ENCODE results near the gene DRG2. TPM values are rescaled to one million over a fixed set of nuclear protein-coding genes. Genes with fewer than 3 reads are reported as not detected.
A peak's percentile ranks its signal among the peaks of the same experiment; 100 is the strongest.

DRG2 gene
- total RNA-seq, 1 experiment from 2014 or later: 40.6 TPM

- DNase-seq (ENCODE audit: low read depth): no peak
Observed at GRCh38 chr17:18076936-18077335, 10.8 kb upstream of the DRG2 start.

GRCh38 chr17:18079543-18079942 is 8.2 kb upstream of the DRG2 start:
- DNase-seq (ENCODE audit: low read depth): no peak

- DNase-seq (ENCODE audit: low read depth): no peak
Observed at GRCh38 chr17:18084256-18084655, 3.5 kb upstream of the DRG2 start.

- DNase-seq (ENCODE audit: low read depth): no peak
Observed at GRCh38 chr17:18089613-18090012, 1.9 kb downstream of the DRG2 start.

GRCh38 chr17:18093616-18094408 is 6.1 kb downstream of the DRG2 start:
- DNase-seq (ENCODE audit: low read depth): peak; percentile 54

- no peak for DNase-seq (ENCODE audit: low read depth)
Observed at GRCh38 chr17:18094409-18094807, 6.7 kb downstream of the DRG2 start.

- DNase-seq (ENCODE audit: low read depth): no peak
Observed at GRCh38 chr17:18099516-18099915, 11.8 kb downstream of the DRG2 start.

- DNase-seq (ENCODE audit: low read depth): no peak
Observed at GRCh38 chr17:18100616-18101015, 12.9 kb downstream of the DRG2 start.

GRCh38 chr17:18101828-18102227 is 14.1 kb downstream of the DRG2 start:
- no peak for DNase-seq (ENCODE audit: low read depth)

GRCh38 chr17:18102640-18103039 is 14.9 kb downstream of the DRG2 start:
- DNase-seq (ENCODE audit: low read depth): no peak

- no peak for DNase-seq (ENCODE audit: low read depth)
Observed at GRCh38 chr17:18105027-18105426, 17.3 kb downstream of the DRG2 start.

GRCh38 chr17:18105595-18105994 is 17.8 kb downstream of the DRG2 start:
- DNase-seq (ENCODE audit: low read depth): no peak

- DNase-seq (ENCODE audit: low read depth): no peak
Observed at GRCh38 chr17:18106211-18106610, 18.5 kb downstream of the DRG2 start.

- DNase-seq (ENCODE audit: low read depth): no peak
Observed at GRCh38 chr17:18107061-18107790, 19.5 kb downstream of the DRG2 start.

GRCh38 chr17:18107971-18108370 is 20.2 kb downstream of the DRG2 start:
- DNase-seq (ENCODE audit: low read depth): no peak

- no peak for DNase-seq (ENCODE audit: low read depth)
Observed at GRCh38 chr17:18108401-18109312, 20.9 kb downstream of the DRG2 start, which contains the start of gene MYO15A. Gene MYO15A (plus strand): TSS chr17:18108756. CDS start chr17:18118801, 10,045 bp downstream.

- no peak for DNase-seq (ENCODE audit: low read depth)
Observed at GRCh38 chr17:18109935-18110485, 22.3 kb downstream of the DRG2 start.

- no peak for DNase-seq (ENCODE audit: low read depth)
Observed at GRCh38 chr17:18110636-18111145, 22.9 kb downstream of the DRG2 start.

GRCh38 chr17:18111330-18111971 is 23.7 kb downstream of the DRG2 start:
- DNase-seq (ENCODE audit: low read depth): no peak

- no peak for DNase-seq (ENCODE audit: low read depth)
Observed at GRCh38 chr17:18115517-18115916, 27.8 kb downstream of the DRG2 start.

GRCh38 chr17:18116078-18116477 is 28.3 kb downstream of the DRG2 start:
- DNase-seq (ENCODE audit: low read depth): no peak

Measured in M059J (cell line).